K562 (cell line): ENCODE data around the gene POU4F3. TPM values are rescaled to one million over a fixed set of nuclear protein-coding genes. Genes with fewer than 3 reads are reported as not detected.

ENCODE experiments used
- ATF2 ChIP-seq: sonication (generic); formaldehyde crosslinking; IDR thresholded peaks from 2 replicates; pipeline ENCODE4 v1.8.1; 2022; ENCODE audit warnings: missing genetic modification reagents
- SRF ChIP-seq, 2 experiments: fragments of 250-450, 450-650 bp in 1 of 2; sonication (Bioruptor Pico) in 1 of 2; sonication (generic) in 1 of 2; formaldehyde crosslinking; IDR thresholded peaks; 2 replicates each; pipeline versions ENCODE4 v1.5.0 to v1.5.1; 2020 to 2022; ENCODE audit warnings: mild to moderate bottlenecking in 1 of 2, missing genetic modification reagents in 1 of 2
- STAT5B ChIP-seq: fragments of 250-450 bp; sonication (Bioruptor Pico); IDR thresholded peaks from 2 replicates; pipeline ENCODE4 v1.8.0; 2021; ENCODE audit warnings: mild to moderate bottlenecking, inconsistent platforms
- USF2 ChIP-seq: sonication (generic); formaldehyde crosslinking; IDR thresholded peaks from 2 replicates; pipeline ENCODE4 v1.5.0; 2020; ENCODE audit warnings: missing genetic modification reagents
- ZBTB43 ChIP-seq: sonication (generic); formaldehyde crosslinking; IDR thresholded peaks from 2 replicates; pipeline ENCODE4 v1.8.0; 2023; ENCODE audit warnings: mild to moderate bottlenecking, missing genetic modification reagents
- ZNF146 ChIP-seq: IDR thresholded peaks from one replicate; pipeline ENCODE4 v1.6.1; 2018; ENCODE audit warnings: missing compliant biosample characterization; ENCODE audit not compliant: unreplicated experiment
- ZNF76 ChIP-seq: fragments of 250-450 bp; sonication (Bioruptor Pico); IDR thresholded peaks from 2 replicates; pipeline ENCODE4 v1.4.0; 2020; ENCODE audit warnings: mild to moderate bottlenecking, moderate library complexity, borderline replicate concordance
- polyA plus RNA-seq, 8 experiments: library from polyadenylated mRNA; depleted of rRNA in 4 of 8; stranded (reverse) in 5 of 8; unstranded in 3 of 8; fragments of >200 nt; fragmentation: Nextera tagmentation in 2 of 8; fragmentation: Illumina TruSeq in 1 of 8; extraction: Ambion mirVana in 2 of 8; extraction: Trizol in 1 of 8; gene quantifications; 2 replicates each; pipeline versions ENCODE4 v1.2.1 to v1.2.3, GENCODE V29; 2011 to 2014; ENCODE audit warnings: inconsistent platforms in 1 of 8, missing spikeins in 1 of 8
- total RNA-seq, 7 experiments: library from RNA; depleted of rRNA in 6 of 7; stranded (reverse); fragments of >200 nt in 6 of 7; fragmentation: Illumina TruSeq in 2 of 7; extraction: Trizol in 2 of 7; gene quantifications; 2 replicates each; pipeline versions ENCODE4 v1.2.1 to v1.2.3, GENCODE V29; 2011 to 2021; ENCODE audit warnings: low replicate concordance in 1 of 7
- TF ChIP-seq, protein P1 (sequence below): fragments of 450-650 bp; IDR thresholded peaks from 2 replicates; pipeline ENCODE4 v1.6.1; 2016; ENCODE audit warnings: antibody characterized with exemption
- TF ChIP-seq, protein P2 (sequence below), 2 experiments: fragments of 450-650 bp in 1 of 2; sonication (generic) in 1 of 2; formaldehyde crosslinking; conservative IDR thresholded peaks; 2 replicates each; pipeline versions ENCODE4 v1.4.0 to v1.8.1; 2020 to 2022; ENCODE audit warnings: mild to moderate bottlenecking in 1 of 2, missing genetic modification reagents in 1 of 2

Gene POU4F3
- total and polyA plus RNA-seq, 9 of the 15 experiments (the other 6 are each of a cell fraction or from before 2014, with no cell fraction given) = 0.04 to 0.13 (median 0.07) TPM; not detected in 6

- TF ChIP-seq ATF2 (CRISPR knock-in tag) = no peak
- TF ChIP-seq, protein P1, sequence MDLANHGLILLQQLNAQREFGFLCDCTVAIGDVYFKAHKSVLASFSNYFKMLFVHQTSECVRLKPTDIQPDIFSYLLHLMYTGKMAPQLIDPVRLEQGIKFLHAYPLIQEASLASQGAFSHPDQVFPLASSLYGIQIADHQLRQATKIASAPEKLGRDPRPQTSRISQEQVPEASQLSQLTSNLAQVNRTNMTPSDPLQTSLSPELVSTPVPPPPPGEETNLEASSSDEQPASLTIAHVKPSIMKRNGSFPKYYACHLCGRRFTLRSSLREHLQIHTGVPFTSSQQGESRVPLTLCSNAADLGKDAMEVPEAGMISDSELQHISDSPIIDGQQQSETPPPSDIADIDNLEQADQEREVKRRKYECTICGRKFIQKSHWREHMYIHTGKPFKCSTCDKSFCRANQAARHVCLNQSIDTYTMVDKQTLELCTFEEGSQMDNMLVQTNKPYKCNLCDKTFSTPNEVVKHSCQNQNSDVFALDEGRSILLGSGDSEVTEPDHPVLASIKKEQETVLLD = no peak
- TF ChIP-seq ZNF76 (CRISPR knock-in tag) = no peak
- no peak for TF ChIP-seq ZBTB43 (CRISPR knock-in tag)
- no peak for TF ChIP-seq ZNF146 (CRISPR knock-in tag)
- TF ChIP-seq, protein P2, sequence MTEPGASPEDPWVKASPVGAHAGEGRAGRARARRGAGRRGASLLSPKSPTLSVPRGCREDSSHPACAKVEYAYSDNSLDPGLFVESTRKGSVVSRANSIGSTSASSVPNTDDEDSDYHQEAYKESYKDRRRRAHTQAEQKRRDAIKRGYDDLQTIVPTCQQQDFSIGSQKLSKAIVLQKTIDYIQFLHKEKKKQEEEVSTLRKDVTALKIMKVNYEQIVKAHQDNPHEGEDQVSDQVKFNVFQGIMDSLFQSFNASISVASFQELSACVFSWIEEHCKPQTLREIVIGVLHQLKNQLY (CRISPR knock-in tag; conservative IDR thresholded peaks at IDR 0.05) = no peak
- TF ChIP-seq STAT5B (CRISPR knock-in tag) = no peak
- no peak for TF ChIP-seq SRF (CRISPR knock-in tag; IDR thresholded peaks at IDR 0.05)
- TF ChIP-seq USF2 = no peak
Measured at GRCh38 chr5:146337928-146338327, 711 bp upstream of the POU4F3 start (continued).
